LNCAP (cell line): ENCODE measurements around the gene JDP2.

ENCODE experiments used
- TF ChIP-seq, protein P1 (sequence below): fragments of 450-650 bp; IDR thresholded peaks from 2 replicates; pipeline ENCODE4 v1.5.1; 2017; ENCODE audit warnings: mild to moderate bottlenecking

JDP2 gene

DNA sequence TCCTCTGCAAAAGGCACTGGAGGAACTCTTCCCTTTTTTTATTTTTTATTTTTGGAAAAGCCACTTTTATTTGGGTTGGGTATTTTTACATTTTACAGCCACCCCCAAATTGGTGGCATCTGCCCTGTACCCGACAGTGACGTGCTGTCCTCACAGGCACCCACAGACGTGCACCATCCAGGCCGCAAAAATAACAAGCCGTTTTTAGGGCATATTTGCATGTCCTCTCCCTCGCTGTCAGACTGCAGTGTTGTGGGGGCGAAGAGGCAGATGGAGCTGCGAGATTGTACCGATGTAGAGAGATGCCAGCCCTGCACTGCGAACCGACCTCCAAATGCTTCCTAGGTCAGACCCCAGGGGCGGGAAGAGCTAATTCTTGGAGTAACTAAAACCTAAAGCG lies 12.2 kb downstream of the JDP2 start:
- TF ChIP-seq, protein P1, sequence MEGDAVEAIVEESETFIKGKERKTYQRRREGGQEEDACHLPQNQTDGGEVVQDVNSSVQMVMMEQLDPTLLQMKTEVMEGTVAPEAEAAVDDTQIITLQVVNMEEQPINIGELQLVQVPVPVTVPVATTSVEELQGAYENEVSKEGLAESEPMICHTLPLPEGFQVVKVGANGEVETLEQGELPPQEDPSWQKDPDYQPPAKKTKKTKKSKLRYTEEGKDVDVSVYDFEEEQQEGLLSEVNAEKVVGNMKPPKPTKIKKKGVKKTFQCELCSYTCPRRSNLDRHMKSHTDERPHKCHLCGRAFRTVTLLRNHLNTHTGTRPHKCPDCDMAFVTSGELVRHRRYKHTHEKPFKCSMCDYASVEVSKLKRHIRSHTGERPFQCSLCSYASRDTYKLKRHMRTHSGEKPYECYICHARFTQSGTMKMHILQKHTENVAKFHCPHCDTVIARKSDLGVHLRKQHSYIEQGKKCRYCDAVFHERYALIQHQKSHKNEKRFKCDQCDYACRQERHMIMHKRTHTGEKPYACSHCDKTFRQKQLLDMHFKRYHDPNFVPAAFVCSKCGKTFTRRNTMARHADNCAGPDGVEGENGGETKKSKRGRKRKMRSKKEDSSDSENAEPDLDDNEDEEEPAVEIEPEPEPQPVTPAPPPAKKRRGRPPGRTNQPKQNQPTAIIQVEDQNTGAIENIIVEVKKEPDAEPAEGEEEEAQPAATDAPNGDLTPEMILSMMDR: no peak

DNA sequence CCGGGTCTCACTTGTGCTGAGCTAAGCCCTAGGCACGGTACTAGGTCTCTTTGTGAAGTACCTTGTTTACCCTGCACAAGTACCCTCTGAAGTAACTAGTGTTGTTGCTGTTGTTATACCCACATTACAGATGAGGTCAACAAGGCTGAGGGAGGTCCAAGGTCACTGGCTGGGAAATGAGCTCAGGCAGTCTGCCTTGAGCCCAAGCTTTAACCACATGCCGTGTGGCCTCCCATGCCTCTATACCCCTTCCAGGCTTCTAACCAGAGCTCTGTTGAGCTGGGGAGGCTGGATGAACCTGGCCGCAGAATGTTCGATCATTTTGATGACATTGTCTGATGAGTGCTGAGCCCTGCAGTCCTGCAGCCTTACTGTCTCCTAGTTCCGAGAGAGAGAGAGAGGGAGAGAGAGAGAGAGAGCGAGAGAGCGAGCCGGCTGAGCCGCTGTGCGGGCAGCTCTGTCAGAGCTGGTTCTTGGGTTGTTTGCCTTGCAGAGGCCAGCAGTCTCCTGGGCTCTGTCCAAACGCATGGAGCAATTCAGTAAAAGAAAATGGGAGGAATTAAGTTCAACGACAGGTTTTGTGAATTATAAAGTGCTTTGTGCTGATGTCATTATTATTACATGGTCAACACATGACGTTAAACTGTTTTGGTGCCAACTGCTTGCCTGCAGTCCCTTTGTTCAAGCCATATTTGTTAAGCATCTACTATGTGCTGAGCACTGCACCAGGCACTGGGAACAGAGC lies 13.1 kb downstream of the JDP2 start:
- TF ChIP-seq, protein P1: no peak

DNA sequence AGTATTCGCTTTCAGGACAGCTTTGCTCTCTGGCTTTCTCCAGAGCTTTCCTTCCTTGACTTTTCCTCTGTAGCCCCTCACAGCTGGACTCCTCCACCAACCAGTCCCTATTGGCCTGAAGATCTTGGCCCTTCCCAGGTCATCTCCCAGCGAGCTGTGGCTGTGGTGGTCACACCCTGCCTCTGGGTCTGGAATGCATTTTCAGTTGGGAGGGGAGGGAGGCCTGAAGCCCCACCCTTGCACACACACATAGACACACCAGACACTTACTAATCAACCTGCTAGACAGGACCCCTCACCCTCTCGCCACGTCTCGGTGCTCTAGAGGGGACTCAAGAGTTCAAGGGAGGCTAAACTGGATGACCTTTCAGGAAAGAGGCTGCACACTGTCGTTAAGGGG lies 13.9 kb downstream of the JDP2 start:
- TF ChIP-seq, protein P1: no peak

DNA sequence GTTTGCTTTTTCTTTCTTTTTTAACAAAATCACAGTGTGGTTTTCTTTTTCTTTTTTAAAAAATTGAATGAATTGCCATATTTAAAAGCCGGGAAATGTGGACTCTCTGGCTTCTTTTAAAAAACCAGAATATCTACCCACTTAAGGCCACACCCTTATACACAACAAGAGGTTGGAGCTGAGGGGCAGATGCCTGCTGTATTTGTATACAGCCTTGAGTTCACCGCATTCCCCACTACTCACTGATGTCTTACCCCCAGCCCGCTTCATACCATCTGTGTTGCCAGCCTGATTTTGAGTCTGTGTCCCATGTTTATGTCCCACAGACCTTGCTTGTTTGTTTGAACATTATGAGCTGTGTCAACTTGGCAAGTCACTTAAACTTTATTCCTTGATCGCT lies 14.3 kb downstream of the JDP2 start:
- TF ChIP-seq, protein P1: no peak

DNA sequence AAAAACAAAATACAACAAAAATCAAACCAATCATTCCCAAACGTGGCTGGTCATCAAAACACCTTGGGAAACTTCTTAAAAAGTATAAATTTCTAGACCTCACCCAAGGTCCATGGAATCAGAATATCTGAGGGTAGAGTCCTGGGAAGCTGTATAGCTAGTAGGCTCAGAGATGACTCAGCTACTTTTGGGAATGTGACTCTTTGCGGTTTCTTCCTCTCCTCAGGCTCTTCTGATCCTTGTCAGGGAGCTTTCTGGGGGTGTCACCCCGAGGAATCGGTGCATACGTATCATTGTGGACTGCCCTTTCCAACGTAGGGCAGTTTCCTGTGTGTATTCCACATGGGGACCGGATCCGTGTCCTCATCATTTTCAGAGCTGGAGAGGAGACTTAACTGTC lies 14.8 kb downstream of the JDP2 start:
- TF ChIP-seq, protein P1: no peak

DNA sequence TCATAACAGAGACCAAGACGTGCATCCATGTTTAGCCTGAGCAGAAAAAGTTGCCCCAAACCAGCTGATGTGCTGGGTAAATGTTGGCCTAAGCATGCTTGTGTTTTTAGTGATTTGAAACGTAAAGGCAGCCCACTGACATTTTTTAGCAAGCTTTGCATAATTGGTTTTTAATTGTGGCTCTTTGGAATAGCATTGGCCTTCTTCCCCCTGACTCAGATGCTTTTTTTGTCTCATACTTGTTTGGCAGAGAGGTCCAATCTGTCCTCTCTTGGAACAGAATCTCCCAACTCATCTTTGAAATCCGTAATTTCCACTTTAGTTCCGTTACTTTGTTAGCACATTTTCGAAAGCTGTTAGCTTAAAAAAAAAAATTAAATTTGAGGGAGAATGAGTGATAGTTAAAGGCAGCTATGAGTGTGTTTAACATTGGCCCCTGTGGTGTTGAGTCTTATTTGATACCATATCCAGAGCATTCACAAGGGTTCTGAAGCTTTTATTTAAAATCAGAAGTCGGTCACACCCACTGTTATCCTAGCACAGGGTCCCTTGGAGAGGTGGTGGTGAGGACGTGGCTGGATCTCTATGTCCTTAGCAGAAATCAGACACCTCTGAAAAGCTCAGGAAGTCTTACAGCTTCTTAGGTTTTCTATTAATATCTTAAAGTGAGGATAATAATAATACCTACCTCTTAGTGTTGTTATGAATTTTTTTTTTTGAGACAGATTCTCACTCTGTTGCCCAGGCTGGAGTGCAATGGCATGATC lies 15.6 kb downstream of the JDP2 start:
- TF ChIP-seq, protein P1: no peak

DNA sequence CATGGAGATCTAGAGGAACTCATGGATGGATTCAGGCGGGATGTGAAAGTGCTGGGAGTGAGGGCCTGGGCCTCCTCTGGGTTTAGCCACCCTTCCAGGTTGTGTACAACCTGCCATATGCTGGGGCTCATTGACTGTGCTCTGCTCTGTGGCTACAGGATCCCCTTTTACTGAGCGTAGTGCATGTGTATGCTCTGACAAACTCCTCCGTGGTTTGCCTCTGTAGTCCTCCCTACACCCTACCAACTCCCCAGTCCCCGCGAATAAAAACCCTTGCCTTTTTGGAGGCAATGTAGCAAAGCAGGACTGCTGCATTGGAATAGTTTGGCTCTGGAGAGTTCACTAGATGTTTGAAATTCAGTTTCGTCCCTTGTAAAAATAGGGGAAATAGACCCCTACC lies 17.4 kb downstream of the JDP2 start:
- TF ChIP-seq, protein P1: no peak
